ENCODE data around the gene TIAL1.

DNA sequence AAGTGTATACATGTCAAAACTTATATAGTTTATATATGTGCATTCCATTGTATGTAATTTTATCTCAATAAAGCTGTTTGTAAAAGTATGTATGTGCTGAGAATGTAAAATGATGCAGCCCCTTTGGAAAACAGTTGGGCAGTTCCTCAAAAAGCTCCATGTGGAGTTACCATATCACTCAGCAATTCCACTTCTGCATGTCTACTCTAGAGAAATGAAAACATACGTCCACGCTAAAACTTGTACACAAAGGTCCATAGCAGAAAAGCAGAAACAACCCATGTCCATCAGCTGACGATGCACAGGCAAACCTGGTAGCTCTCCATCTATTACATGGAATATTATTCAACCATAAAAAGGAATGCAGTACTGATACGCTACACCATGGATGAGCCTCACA, 45.9 kb downstream of the TIAL1 start:
- TF ChIP-seq, protein P1, sequence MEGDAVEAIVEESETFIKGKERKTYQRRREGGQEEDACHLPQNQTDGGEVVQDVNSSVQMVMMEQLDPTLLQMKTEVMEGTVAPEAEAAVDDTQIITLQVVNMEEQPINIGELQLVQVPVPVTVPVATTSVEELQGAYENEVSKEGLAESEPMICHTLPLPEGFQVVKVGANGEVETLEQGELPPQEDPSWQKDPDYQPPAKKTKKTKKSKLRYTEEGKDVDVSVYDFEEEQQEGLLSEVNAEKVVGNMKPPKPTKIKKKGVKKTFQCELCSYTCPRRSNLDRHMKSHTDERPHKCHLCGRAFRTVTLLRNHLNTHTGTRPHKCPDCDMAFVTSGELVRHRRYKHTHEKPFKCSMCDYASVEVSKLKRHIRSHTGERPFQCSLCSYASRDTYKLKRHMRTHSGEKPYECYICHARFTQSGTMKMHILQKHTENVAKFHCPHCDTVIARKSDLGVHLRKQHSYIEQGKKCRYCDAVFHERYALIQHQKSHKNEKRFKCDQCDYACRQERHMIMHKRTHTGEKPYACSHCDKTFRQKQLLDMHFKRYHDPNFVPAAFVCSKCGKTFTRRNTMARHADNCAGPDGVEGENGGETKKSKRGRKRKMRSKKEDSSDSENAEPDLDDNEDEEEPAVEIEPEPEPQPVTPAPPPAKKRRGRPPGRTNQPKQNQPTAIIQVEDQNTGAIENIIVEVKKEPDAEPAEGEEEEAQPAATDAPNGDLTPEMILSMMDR (IDR thresholded peaks at IDR 0.05), result no peak
- TF ChIP-seq POLR2A (IDR thresholded peaks at IDR 0.05), result no peak

Measured in breast epithelium (tissue), 3 donors.